A549 (cell line): Measurements from ENCODE around the gene C20orf141. TPM values are rescaled to one million over a fixed set of nuclear protein-coding genes. Genes with fewer than 3 reads are reported as not detected.

ENCODE experiments used
- ATAC-seq, 2 experiments: fragments of 200-7000 bp in 1 of 2; fragments of >200 bp in 1 of 2; cut with Nextera tagmentation in 1 of 2; cut with Tn5 transposase in 1 of 2; 3 replicates each; pipeline versions ENCODE4 v1.8.0 to v1.9.1; 2018 to 2020; ENCODE audit warnings: mild to moderate bottlenecking in 1 of 2, moderate library complexity in 1 of 2
- CTCF ChIA-PET: fragments of 300-600 bp; sonication (Branson Sonifier 250); formaldehyde crosslinking; extraction: SDS; loops from one replicate; lab custom pipeline; 2021; ENCODE audit warnings: antibody characterized with exemption, inconsistent platforms; lab: Yijun Ruan, JAX
- POLR2A ChIA-PET: fragments of 350-600 bp; formaldehyde crosslinking; extraction: SDS; loops from one replicate; lab custom pipeline; 2021; ENCODE audit warnings: antibody characterized with exemption, inconsistent platforms; lab: Yijun Ruan, JAX
- DNase-seq, 2 experiments: peaks; one replicate each; pipeline versions ENCODE4 v3.0.0 to v3.0.0-alpha.2; 2011 to 2016; ENCODE audit warnings: low read depth in 1 of 2, low spot score in 1 of 2
- FAIRE-seq: peaks from 2 replicates; lab custom pipeline; 2011; peaks lifted over from hg19 to GRCh38; lab: Jason Lieb, UNC
- H3K27ac ChIP-seq, 2 experiments: fragments of >200 bp; sonication (Bioruptor Twin); formaldehyde crosslinking; 3 replicates each; pipeline ENCODE4 v1.5.1; 2016 to 2017
- H3K4me1 ChIP-seq: fragments of >200 bp; sonication (Bioruptor Twin); formaldehyde crosslinking; 3 replicates; pipeline ENCODE4 v1.6.1; 2016
- H3K4me2 ChIP-seq: fragments of >200 bp; sonication (Bioruptor Twin); formaldehyde crosslinking; 3 replicates; pipeline ENCODE4 v1.6.1; 2016
- H3K4me3 ChIP-seq: fragments of >200 bp; sonication (Bioruptor Twin); formaldehyde crosslinking; 3 replicates; pipeline ENCODE4 v1.5.1; 2016
- H3K9me3 ChIP-seq: fragments of >200 bp; sonication (Bioruptor Twin); formaldehyde crosslinking; 3 replicates; pipeline ENCODE4 v1.6.1; 2016
- ATOH8 ChIP-seq: fragments of 250-450 bp; sonication (Bioruptor Pico); IDR thresholded peaks from 2 replicates; pipeline ENCODE4 v1.5.0; 2020; ENCODE audit warnings: low read depth, mild to moderate bottlenecking, moderate library complexity
- E2F6 ChIP-seq: IDR thresholded peaks from 2 replicates; pipeline ENCODE4 v1.6.1; 2012; ENCODE audit warnings: low read depth, borderline replicate concordance
- EHF ChIP-seq: fragments of 250-450 bp; sonication (Bioruptor Pico); IDR thresholded peaks from 2 replicates; pipeline ENCODE4 v1.5.0; 2020; ENCODE audit warnings: mild to moderate bottlenecking
- EP300 ChIP-seq, 2 experiments: fragments of >200 bp; sonication (Bioruptor Twin); formaldehyde crosslinking; IDR thresholded peaks; 2 replicates in 1 of 2; 3 replicates in 1 of 2; pipeline ENCODE4 v1.6.1; 2016 to 2017
- FOSB ChIP-seq: fragments of 250-450 bp; sonication (Bioruptor Pico); IDR thresholded peaks from 2 replicates; pipeline ENCODE4 v1.5.0; 2020; ENCODE audit warnings: mild to moderate bottlenecking, moderate library complexity
- FOSL2 ChIP-seq, 2 experiments: fragments of 450-650 bp in 1 of 2; fragments of >200 bp in 1 of 2; sonication (Bioruptor Twin) in 1 of 2; formaldehyde crosslinking; IDR thresholded peaks; 2 replicates each; pipeline versions ENCODE4 v1.5.0 to v1.6.1; 2016 to 2020; ENCODE audit warnings: mild to moderate bottlenecking in 1 of 2, moderate library complexity in 1 of 2
- FOXS1 ChIP-seq: fragments of 250-450 bp; sonication (Bioruptor Pico); IDR thresholded peaks from 2 replicates; pipeline ENCODE4 v1.5.0; 2020; ENCODE audit warnings: mild to moderate bottlenecking, moderate library complexity
- GATA3 ChIP-seq: IDR thresholded peaks from 2 replicates; pipeline ENCODE4 v1.6.1; 2012; ENCODE audit warnings: borderline replicate concordance
- HDAC2 ChIP-seq: fragments of 200-600 bp; sonication (generic); IDR thresholded peaks from 2 replicates; pipeline ENCODE4 v1.6.1; 2016
- HEYL ChIP-seq: fragments of 250-450 bp; sonication (Bioruptor Pico); IDR thresholded peaks from 2 replicates; pipeline ENCODE4 v1.8.0; 2021; ENCODE audit warnings: mild to moderate bottlenecking, moderate library complexity
- HOXA7 ChIP-seq: fragments of 250-450 bp; sonication (Bioruptor Pico); IDR thresholded peaks from 2 replicates; pipeline ENCODE4 v1.5.0; 2020; ENCODE audit warnings: mild to moderate bottlenecking, moderate library complexity
- HOXB13 ChIP-seq: fragments of 250-450 bp; sonication (Bioruptor Pico); IDR thresholded peaks from 2 replicates; pipeline ENCODE4 v1.5.0; 2020; ENCODE audit warnings: low read depth, mild to moderate bottlenecking, moderate library complexity
- JUN ChIP-seq, 2 experiments: fragments of >200 bp; sonication (Bioruptor Twin); formaldehyde crosslinking; IDR thresholded peaks; 2 replicates in 1 of 2; 3 replicates in 1 of 2; pipeline ENCODE4 v1.6.1; 2016 to 2017
- JUNB ChIP-seq: fragments of >200 bp; sonication (Bioruptor Twin); formaldehyde crosslinking; IDR thresholded peaks from 2 replicates; pipeline ENCODE4 v1.6.1; 2016
- KDM1A ChIP-seq: fragments of 200-600 bp; sonication (generic); IDR thresholded peaks from 2 replicates; pipeline ENCODE4 v1.6.1; 2016; ENCODE audit warnings: low read depth, mild to moderate bottlenecking
- KDM5A ChIP-seq: fragments of 200-600 bp; sonication (generic); IDR thresholded peaks from 2 replicates; pipeline ENCODE4 v1.6.1; 2016; ENCODE audit warnings: antibody characterized with exemption, mild to moderate bottlenecking
- MAFK ChIP-seq: fragments of 450-650 bp; IDR thresholded peaks from 2 replicates; pipeline ENCODE4 v1.6.1; 2014; ENCODE audit not compliant: partially characterized antibody
- MAX ChIP-seq: IDR thresholded peaks from 2 replicates; pipeline ENCODE4 v1.6.1; 2012
- MAZ ChIP-seq: fragments of 150-350 bp; IDR thresholded peaks from 2 replicates; pipeline ENCODE4 v1.6.1; 2014; ENCODE audit warnings: antibody characterized with exemption, low read depth, low read length, borderline replicate concordance
- NFE2L2 ChIP-seq: fragments of 150-350 bp; conservative IDR thresholded peaks from 2 replicates; pipeline ENCODE4 v1.6.1; 2014; ENCODE audit warnings: low read length
- NPAS2 ChIP-seq: fragments of 250-450 bp; sonication (Bioruptor Pico); IDR thresholded peaks from 2 replicates; pipeline ENCODE4 v1.8.0; 2022; ENCODE audit warnings: mild to moderate bottlenecking, moderate library complexity, borderline replicate concordance
- PHF8 ChIP-seq: fragments of 200-600 bp; sonication (generic); IDR thresholded peaks from 2 replicates; pipeline ENCODE4 v1.6.1; 2016; ENCODE audit warnings: low read depth, mild to moderate bottlenecking, antibody characterized with exemption, moderate library complexity, borderline replicate concordance
- POLR2AphosphoS2 ChIP-seq: conservative IDR thresholded peaks from 2 replicates; pipeline ENCODE4 v1.6.1; 2012; ENCODE audit warnings: low read length, improper control_type of control experiment, inconsistent platforms
- SREBF2 ChIP-seq: fragments of 450-650 bp; IDR thresholded peaks from 2 replicates; pipeline ENCODE4 v1.6.1; 2014; ENCODE audit warnings: mild to moderate bottlenecking, moderate library complexity
- TFCP2L1 ChIP-seq: fragments of 250-450 bp; sonication (Bioruptor Pico); IDR thresholded peaks from 2 replicates; pipeline ENCODE4 v1.5.0; 2021; ENCODE audit warnings: mild to moderate bottlenecking
- ZC3H11A ChIP-seq: fragments of 450-650 bp; IDR thresholded peaks from 2 replicates; pipeline ENCODE4 v1.6.1; 2014; ENCODE audit warnings: antibody characterized with exemption, mild to moderate bottlenecking
- ZFP36 ChIP-seq: fragments of 450-650 bp; IDR thresholded peaks from 2 replicates; pipeline ENCODE4 v1.6.1; 2014; ENCODE audit warnings: borderline replicate concordance; ENCODE audit not compliant: partially characterized antibody
- WGBS: methylation state at CpG from one replicate; pipeline ENCODE4 v1.1.6; 2017; ENCODE audit errors: missing lambda C conversion rate; 5-methylcytosine and 5-hydroxymethylcytosine counted together
- polyA plus RNA-seq, 4 experiments: library from polyadenylated mRNA; depleted of rRNA in 3 of 4; stranded (reverse); fragments of >200 nt; fragmentation: RNase III in 1 of 4; extraction: RNeasy Plus Mini Kit Qiagen cat#74134 plus additional on column Dnase treatment in 1 of 4; gene quantifications; 2 replicates in 3 of 4; 3 replicates in 1 of 4; pipeline ENCODE4 v1.2.3, GENCODE V29; 2011 to 2017

The C20orf141 gene
- polyA plus RNA-seq, 2 of the 4 experiments (the other 2 are of a cell fraction): 0.16 to 0.56 TPM

GRCh38 chr20:2835331-2835796, 20.6 kb downstream of the C20orf141 start:
- POLR2A ChIA-PET: no interaction called here
- Histone ChIP-seq H3K4me3 (no peak overlapping the region), H3K4me1 (peaks cover 16% of the 10 kb centered on the region), H3K9me3 (no peaks in the 10 kb centered on the region), H3K4me2 (no peak overlapping the region), H3K27ac (no peak overlapping the region)
- 82% methylated on average over 5 of the region's 6 CpGs for WGBS
- no peak for ATAC-seq
- CTCF ChIA-PET: interaction anchor here (1.4 kb wide), 2 partner anchors 17 to 21 kb away, joined by 3 to 7 read pairs; partner anchors contain the start of gene C20orf141
- DNase-seq: no peak
- FAIRE-seq: no peak
- TF ChIP-seq ZC3H11A (no peak), JUNB (no peak), KDM1A (no peak), PHF8 (no peak), FOSB (CRISPR knock-in tag) (no peak), KDM5A (no peak), JUN (IDR thresholded peaks at IDR 0.05) (no peak), GATA3 (no peak), EP300 (IDR thresholded peaks at IDR 0.05) (no peak), HOXA7 (CRISPR knock-in tag) (no peak), MAZ (no peak), ZFP36 (no peak), POLR2AphosphoS2 (no peak), ATOH8 (CRISPR knock-in tag) (no peak), NPAS2 (CRISPR knock-in tag) (no peak), HOXB13 (CRISPR knock-in tag) (no peak), MAX (no peak), NFE2L2 (no peak), HDAC2 (no peak)
- TF ChIP-seq, all 56 proteins: peak for 0

GRCh38 chr20:2836035-2836434, 21.2 kb downstream of the C20orf141 start:
- Histone ChIP-seq H3K9me3 (no peaks in the 10 kb centered on the region), H3K4me3 (no peak overlapping the region), H3K4me1 (peaks cover 16% of the 10 kb centered on the region), H3K27ac (no peak overlapping the region), H3K4me2 (no peak overlapping the region)
- 75% methylated on average over 5 of the region's 5 CpGs for WGBS
- no peak for DNase-seq
- TF ChIP-seq MAFK: no peak
- no peak for TF ChIP-seq E2F6
- no peak for TF ChIP-seq EHF (CRISPR knock-in tag)
- no peak for TF ChIP-seq HEYL (CRISPR knock-in tag)
- no peak for TF ChIP-seq FOSL2 (IDR thresholded peaks at IDR 0.05)
- TF ChIP-seq FOSL2 (CRISPR knock-in tag; IDR thresholded peaks at IDR 0.05): no peak
- TF ChIP-seq TFCP2L1 (CRISPR knock-in tag): no peak
- TF ChIP-seq FOXS1 (CRISPR knock-in tag): no peak
- TF ChIP-seq SREBF2: no peak
- no peak for FAIRE-seq
- CTCF ChIA-PET: interaction anchor here (0.7 to 1.4 kb wide), 4 partner anchors 16 to 93 kb away, joined by 3 to 7 read pairs (median 3); partner anchors contain the start of gene C20orf141
- POLR2A ChIA-PET: no interaction called here
- no peak for ATAC-seq
